Glutamatergic neuron (in vitro differentiated cells): ENCODE data around the gene EGFL6. TPM values are rescaled to one million over a fixed set of nuclear protein-coding genes. Genes with fewer than 3 reads are reported as not detected.
A peak's percentile ranks its signal among the peaks of the same experiment; 100 is the strongest.

ENCODE experiments used
- DNase-seq: peaks from one replicate; pipeline ENCODE4 v3.0.0; 2022
- H3K27ac Mint-ChIP-seq: one replicate; pipeline ENCODE4 v1.8.0; 2020; ENCODE audit warnings: mild to moderate bottlenecking, mixed read lengths, inconsistent platforms; ENCODE audit not compliant: unreplicated experiment
- H3K27me3 Mint-ChIP-seq: one replicate; pipeline ENCODE4 v1.8.0; 2020; ENCODE audit warnings: mild to moderate bottlenecking, moderate library complexity, mixed read lengths, inconsistent platforms; ENCODE audit not compliant: unreplicated experiment
- H3K36me3 Mint-ChIP-seq: one replicate; pipeline ENCODE4 v1.8.0; 2020; ENCODE audit warnings: mild to moderate bottlenecking, mixed read lengths, inconsistent platforms; ENCODE audit not compliant: unreplicated experiment
- H3K4me1 Mint-ChIP-seq: one replicate; pipeline ENCODE4 v1.8.0; 2020; ENCODE audit warnings: mild to moderate bottlenecking, low read depth, mixed read lengths, inconsistent platforms; ENCODE audit not compliant: unreplicated experiment
- H3K4me3 Mint-ChIP-seq: one replicate; pipeline ENCODE4 v1.8.0; 2020; ENCODE audit warnings: mild to moderate bottlenecking, mixed read lengths, inconsistent platforms; ENCODE audit not compliant: unreplicated experiment
- H3K9me3 Mint-ChIP-seq: one replicate; pipeline ENCODE4 v1.8.0; 2020; ENCODE audit warnings: mild to moderate bottlenecking, moderate library complexity, mixed read lengths, inconsistent platforms; ENCODE audit not compliant: unreplicated experiment
- total RNA-seq: library from RNA; stranded (reverse); fragmentation: NEBNext Ultra II Directional; extraction: Animal tissue kit (Norgen Biotek cat#: 25700); gene quantifications from one replicate; pipeline ENCODE4 v1.2.1, GENCODE V29; 2021; ENCODE audit not compliant: unreplicated experiment
- TF ChIP-seq, protein P1 (sequence below): fragments of 200-600 bp; sonication (generic); IDR thresholded peaks from one replicate; pipeline ENCODE4 v1.5.0; 2021; ENCODE audit not compliant: partially characterized antibody, unreplicated experiment

EGFL6 gene
- total RNA-seq, 1 donor from 2014 or later = not detected

DNA sequence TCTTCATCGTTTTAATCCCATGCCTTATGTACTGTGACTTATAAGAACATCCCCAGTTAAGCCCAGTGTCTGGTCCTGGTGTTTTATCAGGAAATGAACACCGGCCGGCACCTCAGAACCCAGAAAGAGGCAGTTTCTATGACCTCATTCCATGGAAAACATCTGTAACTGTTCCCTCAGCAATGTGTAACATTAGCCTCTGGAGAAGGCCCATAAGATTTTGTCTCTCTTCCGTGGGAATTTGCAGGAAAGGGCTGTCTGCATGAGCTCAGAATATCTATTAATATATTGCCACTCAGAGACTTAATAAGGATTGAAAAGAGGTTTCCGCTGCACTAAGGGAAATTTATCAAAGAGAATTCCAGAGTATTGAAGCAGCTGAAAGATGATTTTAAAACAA is 80.4 kb downstream of the EGFL6 start:
- no peak for DNase-seq
- no peak overlapping the region for H3K4me3 Mint-ChIP-seq
- no peaks in the 10 kb centered on the region for H3K9me3 Mint-ChIP-seq
- H3K4me1 Mint-ChIP-seq = no peaks in the 10 kb centered on the region
- TF ChIP-seq, protein P1, sequence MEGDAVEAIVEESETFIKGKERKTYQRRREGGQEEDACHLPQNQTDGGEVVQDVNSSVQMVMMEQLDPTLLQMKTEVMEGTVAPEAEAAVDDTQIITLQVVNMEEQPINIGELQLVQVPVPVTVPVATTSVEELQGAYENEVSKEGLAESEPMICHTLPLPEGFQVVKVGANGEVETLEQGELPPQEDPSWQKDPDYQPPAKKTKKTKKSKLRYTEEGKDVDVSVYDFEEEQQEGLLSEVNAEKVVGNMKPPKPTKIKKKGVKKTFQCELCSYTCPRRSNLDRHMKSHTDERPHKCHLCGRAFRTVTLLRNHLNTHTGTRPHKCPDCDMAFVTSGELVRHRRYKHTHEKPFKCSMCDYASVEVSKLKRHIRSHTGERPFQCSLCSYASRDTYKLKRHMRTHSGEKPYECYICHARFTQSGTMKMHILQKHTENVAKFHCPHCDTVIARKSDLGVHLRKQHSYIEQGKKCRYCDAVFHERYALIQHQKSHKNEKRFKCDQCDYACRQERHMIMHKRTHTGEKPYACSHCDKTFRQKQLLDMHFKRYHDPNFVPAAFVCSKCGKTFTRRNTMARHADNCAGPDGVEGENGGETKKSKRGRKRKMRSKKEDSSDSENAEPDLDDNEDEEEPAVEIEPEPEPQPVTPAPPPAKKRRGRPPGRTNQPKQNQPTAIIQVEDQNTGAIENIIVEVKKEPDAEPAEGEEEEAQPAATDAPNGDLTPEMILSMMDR = no peak
- no peak overlapping the region for H3K27ac Mint-ChIP-seq
- H3K36me3 Mint-ChIP-seq = no peaks in the 10 kb centered on the region
- H3K27me3 Mint-ChIP-seq = no peaks in the 10 kb centered on the region

DNA sequence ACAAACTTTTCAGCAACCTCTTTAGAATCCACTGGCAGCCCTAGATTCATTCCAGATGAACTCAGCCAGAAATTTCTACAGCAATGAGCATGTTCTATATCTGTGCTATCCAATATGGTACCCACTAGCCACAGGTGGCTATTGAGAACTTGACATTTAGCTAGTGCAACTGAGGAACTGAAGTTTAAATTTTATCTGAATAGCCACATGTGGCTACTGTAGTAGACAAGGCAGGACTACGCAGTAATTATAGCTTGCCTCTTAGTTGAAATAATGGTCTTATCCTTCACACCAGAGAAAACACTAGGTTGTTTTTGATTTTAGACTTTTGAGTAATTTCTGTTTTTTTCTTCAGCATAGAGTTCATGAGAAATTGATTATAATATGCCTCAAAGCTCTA is 80.9 kb downstream of the EGFL6 start:
- no peak overlapping the region for H3K4me3 Mint-ChIP-seq

DNA sequence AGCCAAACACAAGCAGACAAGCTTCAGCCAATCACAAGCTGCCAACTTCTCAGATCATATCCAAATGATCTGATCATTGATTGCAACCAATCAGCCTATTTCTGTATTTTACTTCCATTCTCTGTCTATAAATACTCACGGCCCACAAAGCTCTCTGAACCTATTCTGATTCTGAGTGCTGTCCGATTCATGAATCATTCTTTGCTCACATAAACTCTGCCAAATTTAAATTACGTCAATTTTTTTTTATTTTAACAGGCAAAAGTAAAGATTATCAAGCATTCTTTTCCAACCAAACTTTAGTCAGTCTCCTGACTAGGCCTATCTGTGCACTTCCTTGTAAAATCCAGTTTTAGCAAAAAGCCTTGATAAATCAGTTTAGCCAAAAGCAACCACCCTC is 81.7 kb downstream of the EGFL6 start:
- Mint-ChIP-seq H3K9me3 (peaks cover 4% of the 10 kb centered on the region), H3K27me3 (no peaks in the 10 kb centered on the region), H3K4me3 (no peak overlapping the region), H3K4me1 (peaks cover 1% of the 10 kb centered on the region), H3K27ac (no peak overlapping the region), H3K36me3 (no peaks in the 10 kb centered on the region)
- TF ChIP-seq, protein P1 = no peak
- DNase-seq = no peak

More for the DNA sequence above, 80.9 kb downstream of the EGFL6 start:
- no peak overlapping the region for H3K27ac Mint-ChIP-seq
- no peak for DNase-seq
- H3K36me3 Mint-ChIP-seq = no peaks in the 10 kb centered on the region
- H3K9me3 Mint-ChIP-seq = peaks cover 3% of the 10 kb centered on the region
- TF ChIP-seq, protein P1 = no peak
- H3K4me1 Mint-ChIP-seq = peaks cover under 1% of the 10 kb centered on the region
- no peaks in the 10 kb centered on the region for H3K27me3 Mint-ChIP-seq

DNA sequence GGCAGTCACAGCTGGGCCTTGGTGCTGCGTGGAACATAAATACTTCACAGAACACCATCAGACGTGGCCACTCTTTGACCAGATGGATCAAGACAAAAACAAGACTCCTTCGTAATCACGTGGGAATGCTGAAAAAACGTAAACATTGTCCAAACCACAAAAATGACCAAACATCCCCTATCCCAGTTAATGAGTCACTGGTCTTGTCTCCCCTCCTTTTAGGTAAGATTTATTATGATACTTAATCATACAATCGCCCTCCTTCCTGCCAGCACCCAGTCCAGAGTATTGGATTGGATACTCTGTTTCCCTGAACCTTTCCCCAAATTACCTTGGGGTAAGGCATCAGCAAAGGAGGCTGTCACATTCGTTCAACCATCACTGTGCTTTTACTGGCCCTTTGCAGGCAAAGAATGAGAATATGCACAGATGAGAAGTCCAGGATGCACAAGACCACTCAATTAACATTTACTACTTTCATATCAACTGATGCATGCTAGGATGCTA is 82.9 kb downstream of the EGFL6 start:
- no peak for DNase-seq
- peaks cover 1% of the 10 kb centered on the region for H3K4me1 Mint-ChIP-seq
- TF ChIP-seq, protein P1 = no peak
- H3K9me3 Mint-ChIP-seq = peaks cover 4% of the 10 kb centered on the region
- peak overlapping the region; percentile 5 for H3K27ac Mint-ChIP-seq
- H3K27me3 Mint-ChIP-seq = no peaks in the 10 kb centered on the region
- peak overlapping the region; percentile 85 for H3K4me3 Mint-ChIP-seq
- H3K36me3 Mint-ChIP-seq = no peaks in the 10 kb centered on the region

DNA sequence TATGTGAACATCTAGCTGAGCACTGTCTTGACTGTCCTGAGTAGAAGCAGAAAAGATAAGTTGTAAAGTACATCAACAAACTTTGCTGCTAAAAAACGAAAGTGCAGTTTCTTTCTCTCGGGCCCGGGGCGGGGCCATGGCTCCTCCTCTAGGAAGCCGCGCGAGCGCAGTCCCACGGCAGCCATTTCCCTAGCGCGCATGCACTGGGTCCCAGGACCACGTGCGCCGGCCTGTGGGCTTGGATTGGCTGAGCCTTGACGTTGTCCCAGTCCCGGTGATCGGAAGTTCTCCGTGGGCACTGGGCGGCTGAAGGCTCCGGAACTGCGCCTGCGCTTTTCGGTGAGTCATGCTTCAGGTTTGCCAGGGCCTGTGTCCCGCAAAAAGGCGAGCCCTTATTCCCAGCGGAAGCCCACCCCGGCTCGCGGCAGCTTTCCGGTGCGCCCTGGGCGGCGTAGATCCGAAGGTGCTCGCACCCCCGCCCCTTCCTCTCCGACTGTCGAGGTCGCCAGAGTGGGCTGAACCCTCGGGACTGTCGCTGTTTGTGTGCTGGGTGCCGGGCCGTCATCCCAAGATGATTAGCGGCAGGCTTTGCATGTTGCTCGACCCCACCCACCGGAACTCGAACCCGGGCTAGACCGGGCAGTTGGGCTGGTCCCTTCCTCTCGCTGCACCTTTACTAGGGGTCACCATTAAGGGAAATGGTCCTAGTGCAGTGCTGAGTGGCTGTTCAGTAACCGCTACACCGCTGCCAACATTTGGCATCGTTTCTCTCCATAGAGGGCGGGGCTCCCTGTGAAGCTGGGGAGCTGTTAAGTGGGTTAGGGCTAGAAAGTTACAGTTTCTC is 83.7 kb downstream of the EGFL6 start, which contains the start of gene TCEANC:
Gene TCEANC, plus strand, starts transcription at position 292 of the 844 bp plus-strand sequence. CDS start 9,368 bp downstream, outside the sequence.
- TF ChIP-seq, protein P1 = no peak
- Mint-ChIP-seq H3K27ac (peak within 1 kb of the TSS; percentile 84), H3K27me3 (no peaks in the 10 kb centered on the region), H3K4me3 (peak within 1 kb of the TSS; percentile 85), H3K36me3 (no peaks in the 10 kb centered on the region), H3K9me3 (peaks cover 4% of the 10 kb centered on the region), H3K4me1 (peaks cover 1% of the 10 kb centered on the region)
- DNase-seq = peak; percentile 88
